Neural cell (in vitro differentiated cells): ENCODE results near the gene ZNF280C. TPM values are rescaled to one million over a fixed set of nuclear protein-coding genes. Genes with fewer than 3 reads are reported as not detected.

Source experiments
- H2AFZ ChIP-seq: fragments of 200-600, 300-800 bp; sonication (generic), shearing (Covaris generic); 2 replicates; pipeline ENCODE4 v1.6.0; 2014; ENCODE audit warnings: low read depth, mild to moderate bottlenecking, antibody characterized with exemption, low read length, moderate library complexity
- H3F3A ChIP-seq: fragments of 200-600 bp; shearing (Covaris generic); 2 replicates; pipeline ENCODE4 v1.6.1; 2016; ENCODE audit warnings: mild to moderate bottlenecking, moderate library complexity, mixed read lengths, antibody characterized with exemption, low read length; ENCODE audit not compliant: insufficient read depth, poor library complexity, severe bottlenecking
- H3K27ac ChIP-seq: fragments of 200-600, 300-800 bp; sonication (generic), shearing (Covaris generic); 2 replicates; pipeline ENCODE4 v1.5.1; 2014; ENCODE audit warnings: mild to moderate bottlenecking, low read length, moderate library complexity
- H3K27me3 ChIP-seq: fragments of 300-800, 200-600 bp; sonication (generic), shearing (Covaris generic); 2 replicates; pipeline ENCODE4 v1.6.0; 2014; ENCODE audit warnings: mild to moderate bottlenecking, low read depth, low read length, moderate library complexity; ENCODE audit not compliant: insufficient read depth
- H3K36me3 ChIP-seq: fragments of 300-800, 200-600 bp; sonication (generic), shearing (Covaris generic); 2 replicates; pipeline ENCODE4 v1.5.1; 2014; ENCODE audit warnings: mild to moderate bottlenecking, antibody characterized with exemption, low read length, moderate library complexity; ENCODE audit not compliant: insufficient read depth
- H3K4me2 ChIP-seq: fragments of 300-800, 200-600 bp; sonication (generic), shearing (Covaris generic); 2 replicates; pipeline ENCODE4 v1.6.0; 2014; ENCODE audit warnings: mild to moderate bottlenecking, low read length
- H3K4me3 ChIP-seq: fragments of 300-800, 200-600 bp; sonication (generic), shearing (Covaris generic); 2 replicates; pipeline ENCODE4 v1.5.1; 2014; ENCODE audit warnings: mild to moderate bottlenecking, low read length, moderate library complexity
- H3K79me2 ChIP-seq: fragments of 200-600 bp; shearing (Covaris generic); replicated peaks from 2 replicates; pipeline ENCODE4 v1.6.0; 2014; ENCODE audit warnings: mild to moderate bottlenecking, low read length, moderate library complexity; ENCODE audit not compliant: insufficient read depth
- H3K9ac ChIP-seq: fragments of 300-800, 200-600 bp; sonication (generic), shearing (Covaris generic); 2 replicates; pipeline ENCODE4 v1.6.1; 2016; ENCODE audit warnings: mild to moderate bottlenecking, low read length, mixed read lengths
- H3K9me2 ChIP-seq: fragments of 200-600 bp; shearing (Covaris generic); 2 replicates; pipeline ENCODE4 v1.6.1; 2016; ENCODE audit warnings: mild to moderate bottlenecking, low read length, mixed read lengths; ENCODE audit not compliant: insufficient read depth
- H3K9me3 ChIP-seq: fragments of 200-600, 300-800 bp; sonication (generic), shearing (Covaris generic); 2 replicates; pipeline ENCODE4 v1.6.1; 2016; ENCODE audit warnings: mild to moderate bottlenecking, mixed run types, low read length, moderate library complexity, mixed read lengths
- H4K20me1 ChIP-seq: fragments of 200-600 bp; shearing (Covaris generic); 2 replicates; pipeline ENCODE4 v1.6.1; 2016; ENCODE audit warnings: mild to moderate bottlenecking, mixed run types; ENCODE audit not compliant: insufficient read depth
- EP300 ChIP-seq: fragments of 450-650 bp; conservative IDR thresholded peaks from 2 replicates; pipeline ENCODE4 v1.6.1; 2014; ENCODE audit warnings: antibody characterized with exemption, mild to moderate bottlenecking, moderate library complexity; ENCODE audit not compliant: poor library complexity, severe bottlenecking
- EZH2 ChIP-seq: fragments of 200-600, 300-800 bp; shearing (Covaris generic), sonication (generic); IDR thresholded peaks from 2 replicates; pipeline ENCODE4 v1.6.1; 2014; ENCODE audit warnings: antibody characterized with exemption, low read length, borderline replicate concordance, mild to moderate bottlenecking; ENCODE audit not compliant: insufficient read depth, poor library complexity, severe bottlenecking
- MXI1 ChIP-seq: fragments of 450-650 bp; conservative IDR thresholded peaks from 2 replicates; pipeline ENCODE4 v1.6.1; 2014; ENCODE audit warnings: antibody characterized with exemption, mild to moderate bottlenecking; ENCODE audit not compliant: poor library complexity, severe bottlenecking
- POLR2AphosphoS5 ChIP-seq: IDR thresholded peaks from 2 replicates; pipeline ENCODE4 v1.6.1; 2012
- RAD21 ChIP-seq: fragments of 450-650 bp; conservative IDR thresholded peaks from 2 replicates; pipeline ENCODE4 v1.6.1; 2014; ENCODE audit warnings: antibody characterized with exemption, mild to moderate bottlenecking, moderate library complexity
- SMC3 ChIP-seq: fragments of 450-650 bp; conservative IDR thresholded peaks from 2 replicates; pipeline ENCODE4 v1.6.1; 2014; ENCODE audit warnings: antibody characterized with exemption, mild to moderate bottlenecking, moderate library complexity; ENCODE audit not compliant: poor library complexity
- TAF1 ChIP-seq: IDR thresholded peaks from 2 replicates; pipeline ENCODE4 v1.6.1; 2012; ENCODE audit warnings: low read depth
- polyA plus RNA-seq: library from polyadenylated mRNA; depleted of rRNA; stranded (reverse); fragments of >200 nt; gene quantifications from 2 replicates; pipeline ENCODE4 v1.2.3, GENCODE V29; 2014
- TF ChIP-seq, protein P1 (sequence below): IDR thresholded peaks from 2 replicates; pipeline ENCODE4 v1.6.1; 2012; ENCODE audit warnings: borderline replicate concordance
- TF ChIP-seq, protein P2 (sequence below): fragments of 450-650 bp; IDR thresholded peaks from 2 replicates; pipeline ENCODE4 v1.5.1; 2014; ENCODE audit warnings: antibody characterized with exemption, mild to moderate bottlenecking, moderate library complexity; ENCODE audit not compliant: poor library complexity, severe bottlenecking

ZNF280C gene
- polyA plus RNA-seq, 1 donor from 2014 or later, result 9.5 TPM

DNA sequence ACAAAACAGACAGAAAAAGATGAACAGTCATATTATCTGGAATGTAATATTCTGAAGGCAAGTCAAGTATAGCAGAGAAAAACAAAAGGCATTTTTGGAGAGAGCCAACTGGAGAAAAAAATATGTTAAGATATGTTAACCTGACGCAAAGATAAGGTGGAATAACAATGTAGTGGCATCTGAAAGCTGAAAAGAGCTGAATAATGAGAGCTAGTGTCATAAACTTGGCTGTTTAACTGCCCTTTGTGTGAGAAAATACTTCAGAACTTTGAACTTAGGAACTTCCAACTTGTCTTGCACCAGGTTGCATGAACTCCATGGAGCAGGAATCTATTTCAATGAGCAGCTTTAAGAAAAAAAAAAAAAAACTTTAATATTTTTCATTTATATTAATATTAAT, 64.1 kb downstream of the ZNF280C start:
- H4K20me1 ChIP-seq, result no peaks in the 10 kb centered on the region
- no peaks in the 10 kb centered on the region for H3K9me2 ChIP-seq
- TF ChIP-seq MXI1, result no peak
- TF ChIP-seq, protein P1, sequence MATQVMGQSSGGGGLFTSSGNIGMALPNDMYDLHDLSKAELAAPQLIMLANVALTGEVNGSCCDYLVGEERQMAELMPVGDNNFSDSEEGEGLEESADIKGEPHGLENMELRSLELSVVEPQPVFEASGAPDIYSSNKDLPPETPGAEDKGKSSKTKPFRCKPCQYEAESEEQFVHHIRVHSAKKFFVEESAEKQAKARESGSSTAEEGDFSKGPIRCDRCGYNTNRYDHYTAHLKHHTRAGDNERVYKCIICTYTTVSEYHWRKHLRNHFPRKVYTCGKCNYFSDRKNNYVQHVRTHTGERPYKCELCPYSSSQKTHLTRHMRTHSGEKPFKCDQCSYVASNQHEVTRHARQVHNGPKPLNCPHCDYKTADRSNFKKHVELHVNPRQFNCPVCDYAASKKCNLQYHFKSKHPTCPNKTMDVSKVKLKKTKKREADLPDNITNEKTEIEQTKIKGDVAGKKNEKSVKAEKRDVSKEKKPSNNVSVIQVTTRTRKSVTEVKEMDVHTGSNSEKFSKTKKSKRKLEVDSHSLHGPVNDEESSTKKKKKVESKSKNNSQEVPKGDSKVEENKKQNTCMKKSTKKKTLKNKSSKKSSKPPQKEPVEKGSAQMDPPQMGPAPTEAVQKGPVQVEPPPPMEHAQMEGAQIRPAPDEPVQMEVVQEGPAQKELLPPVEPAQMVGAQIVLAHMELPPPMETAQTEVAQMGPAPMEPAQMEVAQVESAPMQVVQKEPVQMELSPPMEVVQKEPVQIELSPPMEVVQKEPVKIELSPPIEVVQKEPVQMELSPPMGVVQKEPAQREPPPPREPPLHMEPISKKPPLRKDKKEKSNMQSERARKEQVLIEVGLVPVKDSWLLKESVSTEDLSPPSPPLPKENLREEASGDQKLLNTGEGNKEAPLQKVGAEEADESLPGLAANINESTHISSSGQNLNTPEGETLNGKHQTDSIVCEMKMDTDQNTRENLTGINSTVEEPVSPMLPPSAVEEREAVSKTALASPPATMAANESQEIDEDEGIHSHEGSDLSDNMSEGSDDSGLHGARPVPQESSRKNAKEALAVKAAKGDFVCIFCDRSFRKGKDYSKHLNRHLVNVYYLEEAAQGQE, result no peak
- TF ChIP-seq, protein P2, sequence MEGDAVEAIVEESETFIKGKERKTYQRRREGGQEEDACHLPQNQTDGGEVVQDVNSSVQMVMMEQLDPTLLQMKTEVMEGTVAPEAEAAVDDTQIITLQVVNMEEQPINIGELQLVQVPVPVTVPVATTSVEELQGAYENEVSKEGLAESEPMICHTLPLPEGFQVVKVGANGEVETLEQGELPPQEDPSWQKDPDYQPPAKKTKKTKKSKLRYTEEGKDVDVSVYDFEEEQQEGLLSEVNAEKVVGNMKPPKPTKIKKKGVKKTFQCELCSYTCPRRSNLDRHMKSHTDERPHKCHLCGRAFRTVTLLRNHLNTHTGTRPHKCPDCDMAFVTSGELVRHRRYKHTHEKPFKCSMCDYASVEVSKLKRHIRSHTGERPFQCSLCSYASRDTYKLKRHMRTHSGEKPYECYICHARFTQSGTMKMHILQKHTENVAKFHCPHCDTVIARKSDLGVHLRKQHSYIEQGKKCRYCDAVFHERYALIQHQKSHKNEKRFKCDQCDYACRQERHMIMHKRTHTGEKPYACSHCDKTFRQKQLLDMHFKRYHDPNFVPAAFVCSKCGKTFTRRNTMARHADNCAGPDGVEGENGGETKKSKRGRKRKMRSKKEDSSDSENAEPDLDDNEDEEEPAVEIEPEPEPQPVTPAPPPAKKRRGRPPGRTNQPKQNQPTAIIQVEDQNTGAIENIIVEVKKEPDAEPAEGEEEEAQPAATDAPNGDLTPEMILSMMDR, result no peak
- TF ChIP-seq TAF1, result no peak
- no peak for TF ChIP-seq POLR2AphosphoS5
- TF ChIP-seq RAD21, result no peak
- TF ChIP-seq SMC3, result no peak
- no peak for TF ChIP-seq EZH2
- TF ChIP-seq EP300, result no peak
- H3K9me3 ChIP-seq, result no peaks in the 10 kb centered on the region
- no peak overlapping the region for H3K4me3 ChIP-seq
- no peaks in the 10 kb centered on the region for H3F3A ChIP-seq
- H3K4me2 ChIP-seq, result no peak overlapping the region
- no peak overlapping the region for H3K27ac ChIP-seq
- H2AFZ ChIP-seq, result no peak overlapping the region
- H3K79me2 ChIP-seq, result no peaks in the 10 kb centered on the region
- no peaks in the 10 kb centered on the region for H3K27me3 ChIP-seq
- no peaks in the 10 kb centered on the region for H3K36me3 ChIP-seq
- no peak overlapping the region for H3K9ac ChIP-seq

DNA sequence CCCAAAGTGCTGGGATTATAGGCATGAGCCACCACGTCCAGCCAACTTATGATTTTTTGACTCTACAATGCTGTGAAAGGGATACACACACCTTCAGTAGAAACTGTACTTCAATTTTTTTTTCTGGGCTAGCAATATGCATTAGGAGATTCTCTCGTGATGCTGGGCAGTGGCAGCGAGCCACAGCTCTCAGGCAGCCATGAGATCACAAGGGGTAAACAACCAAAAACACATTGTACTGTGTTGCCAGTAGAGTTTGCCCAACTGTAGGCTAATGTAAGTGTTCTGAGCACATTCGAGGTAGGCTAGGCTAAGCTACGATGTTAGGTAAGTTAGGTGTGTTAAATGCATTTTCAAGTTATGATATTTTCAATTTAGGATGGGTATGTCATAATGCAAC, 71.2 kb downstream of the ZNF280C start:
- H3K9ac ChIP-seq, result no peak overlapping the region
- TF ChIP-seq POLR2AphosphoS5, result no peak
- H3K9me3 ChIP-seq, result no peaks in the 10 kb centered on the region
- no peak overlapping the region for H3K27ac ChIP-seq
- H3K36me3 ChIP-seq, result no peaks in the 10 kb centered on the region
- H3K4me2 ChIP-seq, result no peak overlapping the region
- H3K79me2 ChIP-seq, result no peaks in the 10 kb centered on the region
- H3F3A ChIP-seq, result no peaks in the 10 kb centered on the region
- H2AFZ ChIP-seq, result no peak overlapping the region
- H4K20me1 ChIP-seq, result no peaks in the 10 kb centered on the region
- H3K4me3 ChIP-seq, result no peak overlapping the region
- no peaks in the 10 kb centered on the region for H3K9me2 ChIP-seq
- H3K27me3 ChIP-seq, result no peaks in the 10 kb centered on the region

DNA sequence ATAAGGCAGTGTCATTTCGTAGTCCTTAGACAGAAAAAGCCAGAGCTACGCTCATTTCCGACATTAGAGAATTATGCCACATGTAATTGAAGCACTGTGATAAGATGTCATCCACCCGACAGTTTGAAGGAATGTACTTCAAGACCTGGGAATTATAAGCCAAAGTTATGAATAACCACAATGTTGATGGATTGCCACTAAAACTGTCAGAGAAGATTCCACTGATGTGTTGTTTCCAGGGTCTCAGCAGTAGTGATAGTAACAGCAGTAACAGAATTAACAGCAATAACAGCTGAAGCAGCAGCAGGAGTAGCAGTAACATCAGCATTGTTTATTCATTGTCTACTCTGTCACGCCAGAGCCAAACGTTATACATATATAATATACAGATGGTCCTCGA, 72.2 kb downstream of the ZNF280C start:
- Histone ChIP-seq H3K27me3 (no peaks in the 10 kb centered on the region), H3K4me3 (no peak overlapping the region), H3K27ac (peak overlapping the region; percentile 39), H3K9me2 (no peaks in the 10 kb centered on the region), H3K4me2 (no peak overlapping the region), H3K36me3 (no peaks in the 10 kb centered on the region), H3K9me3 (no peaks in the 10 kb centered on the region), H4K20me1 (no peaks in the 10 kb centered on the region), H3F3A (no peaks in the 10 kb centered on the region), H3K79me2 (no peaks in the 10 kb centered on the region), H2AFZ (no peak overlapping the region), H3K9ac (no peak overlapping the region)
- TF ChIP-seq EP300 (peak; percentile 90), TAF1 (no peak), POLR2AphosphoS5 (peak; percentile 63)
